ENCODE data around the gene NUAK2. TPM values are rescaled to one million over a fixed set of nuclear protein-coding genes. Genes with fewer than 3 reads are reported as not detected.

Gene NUAK2
- total RNA-seq, 3 donors from 2014 or later (not counting 1 experiment from before 2014, with no cell fraction given): 17.3 to 21.7 (median 21.5) TPM

GRCh38 chr1:205259998-205260397 is 61.5 kb downstream of the NUAK2 start:
- Mint-ChIP-seq H3K27ac (no peak overlapping the region), H3K36me3 (no peaks in the 10 kb centered on the region), H3K4me1 (peaks cover 7 to 18% of the 10 kb centered on the region in 2 donors), H3K9me3 (no peaks in the 10 kb centered on the region), H3K4me3 (no peak overlapping the region), H3K27me3 (ENCODE audit: low read depth in 2 of 2) (peaks cover 7 to 11% of the 10 kb centered on the region in 2 donors)
- 76% methylated on average over 1 of the region's 1 CpG for WGBS (ENCODE audit: insufficient coverage)
- Histone ChIP-seq H3K27ac (ENCODE audit: low read length) (no peak overlapping the region), H3K4me3 (ENCODE audit: low read length) (no peak overlapping the region), H3K27me3 (ENCODE audit: control insufficient read depth, insufficient read depth, low read length) (peaks cover 3% of the 10 kb centered on the region), H3K4me1 (ENCODE audit: control insufficient read depth, insufficient read depth, low read length) (peaks cover 11% of the 10 kb centered on the region), H3K36me3 (ENCODE audit: control insufficient read depth, insufficient read depth, low read length) (no peaks in the 10 kb centered on the region), H3K9me3 (ENCODE audit: control insufficient read depth, insufficient read depth, low read length) (no peaks in the 10 kb centered on the region)
- ATAC-seq (no peak), DNase-seq (no peak)
- no peak for TF ChIP-seq CTCF (IDR thresholded peaks at IDR 0.05)
- intact Hi-C loops (cut with micrococcal nuclease): loop anchor here (5.0 kb wide), 1 partner anchor 118 kb away; no protein-coding TSS in a partner anchor

DNA sequence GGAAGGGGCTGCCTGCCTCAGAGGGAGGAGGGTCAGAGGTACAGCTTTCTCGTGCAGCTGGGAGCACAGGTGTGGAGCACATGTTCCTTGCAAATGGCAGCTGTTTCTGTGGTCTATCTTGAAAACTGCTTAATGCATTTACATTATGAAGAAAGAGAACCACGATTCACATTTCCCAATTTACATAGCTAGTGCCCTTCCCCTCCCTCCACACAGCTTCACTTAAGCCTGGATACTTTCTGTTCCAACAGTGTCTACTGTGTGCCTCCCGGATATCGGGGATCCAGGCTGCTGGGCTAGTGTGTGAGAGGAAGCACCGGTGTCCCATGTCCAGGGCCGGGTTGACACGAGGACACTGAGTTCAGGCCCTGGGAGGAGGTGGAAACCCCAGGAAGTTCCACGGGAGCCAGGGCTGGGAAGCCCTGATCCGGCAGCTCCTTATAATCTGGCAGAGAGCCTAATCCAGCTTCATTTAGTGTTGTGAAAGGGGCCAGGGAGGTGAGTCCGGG is 62.2 kb downstream of the NUAK2 start:
- Mint-ChIP-seq H3K9me3 (no peaks in the 10 kb centered on the region), H3K27ac (no peak overlapping the region), H3K27me3 (ENCODE audit: low read depth in 2 of 2) (peaks cover 7 to 11% of the 10 kb centered on the region in 2 donors), H3K36me3 (no peaks in the 10 kb centered on the region), H3K4me1 (peaks cover 7 to 18% of the 10 kb centered on the region in 2 donors), H3K4me3 (no peak overlapping the region)
- H3K36me3 ChIP-seq (ENCODE audit: control insufficient read depth, insufficient read depth, low read length): no peaks in the 10 kb centered on the region
- no peak overlapping the region for H3K27ac ChIP-seq (ENCODE audit: low read length)
- ATAC-seq (no peak), DNase-seq (no peak)
- WGBS (ENCODE audit: insufficient coverage): 81% methylated on average over 10 of the region's 10 CpGs
- TF ChIP-seq CTCF (IDR thresholded peaks at IDR 0.05): no peak
- peaks cover 11% of the 10 kb centered on the region for H3K4me1 ChIP-seq (ENCODE audit: control insufficient read depth, insufficient read depth, low read length)
- H3K27me3 ChIP-seq (ENCODE audit: control insufficient read depth, insufficient read depth, low read length): peaks cover 3% of the 10 kb centered on the region
- H3K4me3 ChIP-seq (ENCODE audit: low read length): no peak overlapping the region
- H3K9me3 ChIP-seq (ENCODE audit: control insufficient read depth, insufficient read depth, low read length): no peaks in the 10 kb centered on the region
- intact Hi-C loops (cut with micrococcal nuclease): loop anchor here (5.0 kb wide), 1 partner anchor 117 kb away; no protein-coding TSS in a partner anchor

GRCh38 chr1:205258719-205259118 is 62.8 kb downstream of the NUAK2 start:
- Mint-ChIP-seq H3K27me3 (ENCODE audit: low read depth in 2 of 2) (peaks cover 7 to 11% of the 10 kb centered on the region in 2 donors), H3K36me3 (no peaks in the 10 kb centered on the region), H3K4me1 (peaks cover 7 to 18% of the 10 kb centered on the region in 2 donors), H3K27ac (no peak overlapping the region), H3K4me3 (no peak overlapping the region), H3K9me3 (no peaks in the 10 kb centered on the region)
- ATAC-seq (no peak), DNase-seq (no peak)
- Histone ChIP-seq H3K4me3 (ENCODE audit: low read length) (no peak overlapping the region), H3K4me1 (ENCODE audit: control insufficient read depth, insufficient read depth, low read length) (peaks cover 11% of the 10 kb centered on the region), H3K36me3 (ENCODE audit: control insufficient read depth, insufficient read depth, low read length) (no peaks in the 10 kb centered on the region), H3K9me3 (ENCODE audit: control insufficient read depth, insufficient read depth, low read length) (no peaks in the 10 kb centered on the region), H3K27ac (ENCODE audit: low read length) (no peak overlapping the region), H3K27me3 (ENCODE audit: control insufficient read depth, insufficient read depth, low read length) (peaks cover 3% of the 10 kb centered on the region)
- intact Hi-C loops (cut with micrococcal nuclease): loop anchor here (5.0 kb wide), 1 partner anchor 116 kb away; no protein-coding TSS in a partner anchor
- 84% methylated on average over 7 of the region's 8 CpGs for WGBS (ENCODE audit: insufficient coverage)
- no peak for TF ChIP-seq CTCF (IDR thresholded peaks at IDR 0.05)

GRCh38 chr1:205258261-205258691 is 63.3 kb downstream of the NUAK2 start:
- H3K4me1 Mint-ChIP-seq: peaks cover 7 to 18% of the 10 kb centered on the region in 2 donors
- no peak overlapping the region for H3K4me3 Mint-ChIP-seq
- DNase-seq: no peak
- 85% methylated on average over 6 of the region's 7 CpGs for WGBS (ENCODE audit: insufficient coverage)
- Histone ChIP-seq H3K9me3 (ENCODE audit: control insufficient read depth, insufficient read depth, low read length) (no peaks in the 10 kb centered on the region), H3K4me1 (ENCODE audit: control insufficient read depth, insufficient read depth, low read length) (peaks cover 11% of the 10 kb centered on the region), H3K27ac (ENCODE audit: low read length) (no peak overlapping the region), H3K36me3 (ENCODE audit: control insufficient read depth, insufficient read depth, low read length) (no peaks in the 10 kb centered on the region), H3K27me3 (ENCODE audit: control insufficient read depth, insufficient read depth, low read length) (peaks cover 3% of the 10 kb centered on the region), H3K4me3 (ENCODE audit: low read length) (no peak overlapping the region)
- H3K27me3 Mint-ChIP-seq (ENCODE audit: low read depth in 2 of 2): peaks cover 7 to 11% of the 10 kb centered on the region in 2 donors
- no peak for ATAC-seq
- intact Hi-C loops (cut with micrococcal nuclease): loop anchor here (5.0 kb wide), 1 partner anchor 116 kb away; no protein-coding TSS in a partner anchor
- H3K36me3 Mint-ChIP-seq: no peaks in the 10 kb centered on the region
- H3K9me3 Mint-ChIP-seq: no peaks in the 10 kb centered on the region
- no peak overlapping the region for H3K27ac Mint-ChIP-seq
- no peak for TF ChIP-seq CTCF (IDR thresholded peaks at IDR 0.05)

Measured in natural killer cell (primary cell).